Measurements from ENCODE around the gene GAPVD1.

The GAPVD1 gene

DNA sequence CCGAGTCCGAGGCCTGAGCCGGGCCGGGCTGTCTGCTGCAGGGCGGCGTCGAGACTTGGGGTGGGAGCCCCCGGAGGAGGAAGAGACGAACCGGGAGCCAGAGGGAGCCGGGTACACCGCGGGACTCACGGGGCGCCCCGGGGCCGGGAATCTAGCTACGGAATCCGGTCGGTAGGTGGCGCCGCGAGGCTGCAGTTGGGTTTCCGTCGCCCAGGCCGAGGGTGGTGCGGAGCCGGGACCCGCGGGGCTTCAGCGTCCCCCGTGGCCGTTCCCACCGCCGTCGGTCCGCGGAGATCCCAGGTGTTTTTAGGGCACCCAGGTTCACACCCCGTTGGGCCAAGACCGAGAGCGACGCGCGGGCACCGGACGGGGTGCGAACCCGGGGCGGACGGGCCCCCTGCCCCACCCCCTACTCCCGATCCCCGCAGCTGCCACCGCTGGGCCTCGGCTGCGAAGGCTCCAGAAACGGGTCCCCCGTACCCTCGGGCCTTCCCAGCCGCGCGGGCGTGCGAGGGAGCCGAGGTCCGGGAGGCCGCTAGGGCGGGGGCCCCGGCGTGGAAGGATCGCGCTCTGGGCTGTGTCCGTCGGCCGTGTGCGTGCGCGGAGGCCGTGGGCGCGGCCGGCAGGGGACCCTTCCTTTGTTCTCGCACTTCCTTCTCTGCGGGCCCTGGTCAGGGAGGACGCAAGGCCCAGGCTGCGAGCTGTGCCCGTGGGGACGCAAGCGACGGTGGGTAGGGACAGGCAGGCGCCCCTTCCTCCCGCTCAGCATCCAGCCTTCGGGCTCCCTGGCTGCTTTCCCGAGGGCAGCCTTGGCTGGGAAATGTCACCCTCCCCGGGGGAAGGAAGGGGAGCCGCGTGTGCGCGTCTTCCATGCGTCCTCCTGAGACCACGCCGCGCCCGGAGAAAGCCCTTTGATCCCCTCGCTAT lies 146.6 kb downstream of the GAPVD1 start:
- peak; percentile 88 for DNase-seq

- DNase-seq: peak; percentile 28
Observed at GRCh38 chr9:125409217-125409636, 147.6 kb downstream of the GAPVD1 start.

- peak; percentile 74 for DNase-seq
Observed at GRCh38 chr9:125409637-125410521, 148.3 kb downstream of the GAPVD1 start.

DNA sequence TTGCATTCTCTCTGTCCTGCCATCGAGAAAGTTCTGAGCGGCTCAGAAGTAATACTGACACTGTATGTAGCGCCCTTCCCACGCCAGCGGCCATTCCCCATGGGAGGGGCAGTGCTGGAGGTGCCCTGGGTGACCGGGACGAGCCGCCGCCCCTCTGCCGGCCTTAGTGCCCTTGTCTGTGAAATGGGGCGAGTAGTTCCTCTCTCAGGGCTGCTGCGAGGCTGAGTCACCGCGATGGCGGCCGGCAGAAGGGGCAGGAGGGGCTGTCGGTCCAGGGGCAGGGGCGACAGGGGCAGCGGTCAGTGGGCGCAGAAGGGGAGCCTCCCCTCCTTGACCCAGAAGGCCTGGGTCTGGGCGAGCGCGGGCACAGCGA lies 148.9 kb downstream of the GAPVD1 start:
- DNase-seq: no peak

DNA sequence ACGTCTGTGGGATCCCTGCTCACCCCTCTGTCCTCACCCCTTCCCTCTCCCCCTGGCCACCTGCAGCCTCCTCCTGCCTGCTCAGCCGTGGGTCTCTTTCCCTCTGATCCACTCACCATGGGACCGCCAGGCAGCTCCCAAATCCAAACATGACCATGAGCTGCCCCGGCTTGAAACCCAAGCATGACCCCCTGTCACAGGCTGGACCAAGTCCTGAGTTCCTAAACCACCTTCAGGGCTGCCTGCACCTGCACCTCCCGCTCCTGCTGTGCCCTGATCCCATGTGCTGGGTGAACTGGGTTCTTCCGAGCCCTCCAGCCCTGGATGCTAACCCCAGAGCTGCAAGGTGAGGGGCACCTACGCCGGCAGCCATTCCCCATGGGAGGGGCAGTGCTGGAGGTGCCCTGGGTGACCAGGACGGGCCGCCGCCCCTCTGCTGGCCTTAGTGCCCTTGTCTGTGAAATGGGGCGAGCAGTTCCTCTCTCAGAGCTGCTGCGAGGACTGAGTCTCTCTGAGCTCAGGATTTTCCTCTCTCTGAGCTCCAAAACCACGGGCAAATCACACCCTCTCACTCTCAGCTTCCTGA lies 149.6 kb downstream of the GAPVD1 start:
- no peak for DNase-seq

GRCh38 chr9:125412166-125412565 lies 150.5 kb downstream of the GAPVD1 start:
- no peak for DNase-seq

- no peak for DNase-seq
Observed at GRCh38 chr9:125413579-125413978, 152.0 kb downstream of the GAPVD1 start.

DNA sequence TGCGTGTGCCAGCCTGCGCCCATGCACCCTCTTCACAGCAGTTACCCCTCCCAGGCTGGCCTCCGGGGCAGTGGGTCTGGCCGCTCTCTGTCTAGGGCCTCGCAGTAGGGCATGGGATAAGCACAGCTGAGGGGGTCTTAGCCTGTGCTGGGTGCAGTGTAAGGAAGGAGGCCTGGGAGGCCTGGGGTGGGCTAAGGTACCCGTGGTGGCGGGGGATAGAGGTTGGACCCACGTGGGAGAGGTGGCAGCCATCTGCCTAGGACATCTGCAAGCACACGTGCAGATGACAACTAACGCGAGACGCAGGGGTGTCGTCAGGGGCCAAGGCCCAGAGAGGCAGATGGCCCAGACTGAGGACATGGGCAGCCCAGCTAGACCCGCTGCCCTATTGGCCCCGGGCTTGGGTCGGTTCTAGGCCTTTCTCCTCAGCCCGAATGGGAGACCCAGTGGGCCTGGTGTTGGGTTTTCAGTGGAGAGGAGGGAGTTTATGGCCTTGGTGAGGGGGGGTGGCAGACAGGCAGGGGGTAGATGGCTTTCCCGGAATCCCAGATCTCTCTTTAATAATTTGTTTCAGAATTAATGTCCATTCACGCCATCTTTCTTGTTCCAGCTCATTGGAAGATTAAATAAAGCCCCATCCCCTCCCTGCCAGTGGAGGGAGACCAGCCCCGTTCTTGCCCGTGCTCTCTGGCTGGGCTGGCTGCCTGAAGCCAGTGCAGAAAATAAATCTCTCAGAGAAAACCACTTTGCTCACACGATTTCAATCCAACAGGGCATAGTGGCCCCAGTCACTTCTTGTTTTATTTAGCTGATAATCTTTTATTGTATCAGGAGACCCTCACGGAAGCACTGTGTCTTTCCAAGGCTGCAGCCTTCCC lies 154.2 kb downstream of the GAPVD1 start:
- DNase-seq: no peak

- DNase-seq: no peak
Observed at GRCh38 chr9:125416517-125416916, 154.9 kb downstream of the GAPVD1 start.
